Measurements from ENCODE around the gene CCN6.
"Not testable (repeated sequence)": the region's sequence is repeated elsewhere in the genome, so short reads cannot be mapped to it uniquely, and the experiment has no call there.

Gene CCN6

GRCh38 chr6:112051251-112051740 lies 2.6 kb upstream of the CCN6 start:
- DNase-seq (ENCODE audit: low read depth) = not testable (repeated sequence)

DNA sequence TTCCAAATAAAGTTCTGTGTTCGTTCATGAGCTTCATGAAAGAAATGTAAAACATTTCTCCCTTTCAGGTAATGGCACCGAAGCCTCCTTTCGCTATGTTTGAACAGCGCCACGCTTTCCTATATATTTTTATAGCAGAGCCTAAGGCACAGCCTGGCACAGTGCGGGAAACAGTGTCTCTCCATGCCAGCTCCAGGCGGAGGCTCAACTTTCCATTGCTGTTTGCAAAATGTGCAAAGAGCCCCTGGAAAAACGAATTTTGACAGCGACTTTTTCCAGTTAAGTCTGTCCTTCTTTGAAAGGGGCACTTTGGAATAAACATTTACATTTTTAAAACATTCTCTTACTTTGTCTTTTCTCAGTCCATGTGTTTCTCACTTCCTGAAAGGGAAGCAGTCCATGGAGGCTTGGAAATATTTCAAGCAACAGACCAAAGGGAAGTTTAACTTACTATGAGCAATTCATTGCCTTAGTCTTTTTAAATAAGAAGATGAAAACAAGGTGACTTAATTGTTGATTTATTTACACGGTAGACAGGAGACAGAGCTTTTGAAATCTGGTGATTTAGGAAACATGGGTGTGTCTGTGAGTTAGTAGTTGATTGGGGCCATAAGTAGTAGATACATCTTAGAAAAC lies 769 bp downstream of the CCN6 start:
- no peak for DNase-seq (ENCODE audit: low read depth)

GRCh38 chr6:112058243-112059032 lies 4.5 kb downstream of the CCN6 start:
- no peak for DNase-seq (ENCODE audit: low read depth)

DNA sequence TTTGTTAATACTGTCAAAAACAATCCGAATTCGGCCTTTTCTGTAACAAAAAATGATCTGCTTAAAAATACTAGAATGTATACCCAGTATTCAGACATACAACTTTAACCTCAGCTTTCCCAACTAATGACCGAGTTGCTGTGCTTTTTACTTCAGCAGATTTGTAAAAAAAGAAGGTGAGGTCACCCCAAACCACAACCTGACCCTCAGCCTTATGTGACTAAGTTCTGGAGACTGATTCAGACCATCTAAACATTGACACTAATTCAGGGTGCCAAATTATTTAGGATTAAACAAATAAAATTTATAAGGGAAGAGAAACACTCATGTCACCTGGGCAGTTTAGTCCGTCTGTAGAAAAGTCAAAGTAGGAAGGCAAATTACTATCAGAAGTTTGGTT lies 7.7 kb downstream of the CCN6 start:
- no peak for DNase-seq (ENCODE audit: low read depth)

DNA sequence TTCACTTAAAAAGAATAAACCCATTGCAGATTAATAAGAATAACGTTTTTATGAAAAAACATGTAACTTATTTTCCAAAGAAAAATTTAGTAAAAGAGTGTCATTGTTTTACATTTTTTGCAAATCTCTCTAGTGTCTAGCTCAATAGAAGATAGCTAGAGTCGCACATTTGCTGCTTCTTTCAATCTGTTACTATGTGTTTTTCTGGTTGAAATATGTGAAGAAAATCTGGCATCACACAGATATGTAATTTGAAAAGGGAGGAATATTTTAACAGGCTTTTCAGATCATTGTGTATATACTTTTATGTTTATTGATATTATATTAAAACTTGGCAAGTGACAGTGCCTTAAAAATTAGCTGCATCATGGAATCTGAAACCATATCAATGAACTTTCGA lies 9.1 kb downstream of the CCN6 start:
- DNase-seq (ENCODE audit: low read depth) = no peak

- DNase-seq (ENCODE audit: low read depth) = no peak
Measured at GRCh38 chr6:112065426-112065986, 11.6 kb downstream of the CCN6 start.

DNA sequence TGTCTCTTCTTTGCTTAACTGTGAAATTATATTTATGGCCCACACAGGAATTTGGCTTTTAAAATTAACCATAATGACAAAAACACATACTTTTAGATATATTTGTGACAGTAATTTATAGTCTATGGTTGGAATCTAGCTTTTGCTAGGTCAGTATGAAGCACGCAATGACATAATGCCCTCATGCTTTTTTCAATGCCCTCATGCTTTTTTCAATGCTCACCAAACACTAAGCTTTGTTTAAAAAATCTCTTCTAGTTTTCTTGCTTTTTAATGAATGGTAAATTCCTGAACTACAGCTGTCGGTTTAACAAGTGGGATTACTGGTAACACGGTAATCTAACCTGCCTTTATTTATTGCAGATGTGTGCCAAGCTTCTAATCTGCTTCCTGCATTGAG lies 12.7 kb downstream of the CCN6 start:
- no peak for DNase-seq (ENCODE audit: low read depth)

- DNase-seq (ENCODE audit: low read depth) = no peak
Measured at GRCh38 chr6:112081569-112081968, 27.7 kb downstream of the CCN6 start.

GRCh38 chr6:112085286-112086065 lies 31.6 kb downstream of the CCN6 start:
- no peak for DNase-seq (ENCODE audit: low read depth)

- DNase-seq (ENCODE audit: low read depth) = no peak
Measured at GRCh38 chr6:112086744-112087135, 32.8 kb downstream of the CCN6 start.

GRCh38 chr6:112087136-112087911 lies 33.4 kb downstream of the CCN6 start, which contains the start of the genes FAM229B and TUBE1:
Gene FAM229B, plus strand, starts transcription at chr6:112087591. Its CDS starts 11,693 bp downstream, at chr6:112099284.
Gene TUBE1, minus strand, starts transcription at chr6:112087482. Its CDS starts 48 bp downstream, at chr6:112087434.
- DNase-seq (ENCODE audit: low read depth) = peak; percentile 78

DNA sequence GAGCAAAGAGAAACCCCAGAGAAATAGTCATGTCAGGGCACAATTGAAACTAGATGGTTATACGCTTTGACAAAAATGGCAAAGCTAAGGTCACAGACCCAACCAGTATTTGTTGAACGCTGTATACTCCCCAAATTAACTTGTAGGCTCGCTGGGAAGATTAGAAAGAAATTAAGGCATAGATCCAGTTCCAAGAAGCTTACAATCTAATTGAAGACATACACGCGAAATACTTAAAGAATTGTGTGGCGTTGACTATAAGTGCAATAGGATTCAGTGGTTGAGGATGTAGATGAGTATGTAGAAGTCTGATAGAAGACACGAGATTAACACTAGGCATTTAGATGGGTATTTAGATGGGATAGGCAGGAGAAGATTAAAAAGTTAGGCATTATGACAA lies 34.0 kb downstream of the CCN6 start:
- no peak for DNase-seq (ENCODE audit: low read depth)

DNA sequence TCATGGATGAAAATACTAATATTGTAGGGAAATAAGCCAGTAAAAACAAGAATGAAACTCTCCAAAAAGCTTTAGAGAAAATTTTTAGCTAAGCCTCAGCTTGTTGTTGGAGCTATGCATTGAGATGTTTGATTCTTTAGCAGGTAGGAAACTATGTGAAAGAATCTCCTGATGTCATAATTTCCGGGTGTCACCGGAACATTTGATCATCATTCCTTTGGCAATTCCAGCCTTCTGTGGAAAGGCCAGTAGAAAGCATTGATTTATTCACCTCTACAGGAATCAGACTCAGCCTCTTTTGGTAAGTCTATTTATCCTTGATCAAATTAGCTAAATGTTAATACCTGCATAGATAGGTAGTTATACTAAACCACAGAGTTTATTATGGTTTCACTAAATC lies 43.0 kb downstream of the CCN6 start:
- DNase-seq (ENCODE audit: low read depth) = no peak

DNA sequence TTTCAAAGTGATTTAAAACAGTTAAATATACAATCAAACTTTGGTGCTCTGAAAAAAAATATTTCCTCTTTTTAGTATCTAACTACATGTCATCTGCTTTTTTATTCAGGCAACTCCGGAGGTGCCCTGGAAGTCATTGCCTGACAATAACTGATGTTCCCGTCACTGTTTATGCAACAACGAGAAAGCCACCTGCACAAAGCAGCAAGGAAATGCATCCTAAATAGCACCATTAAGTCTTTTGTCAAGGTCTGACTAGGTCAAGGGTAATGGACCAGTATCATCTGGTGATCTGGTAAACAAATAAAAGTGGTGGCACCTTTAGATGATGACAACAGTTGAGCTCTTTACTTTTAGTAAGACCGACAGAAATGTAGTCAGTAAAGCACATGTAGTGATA lies 46.7 kb downstream of the CCN6 start:
- DNase-seq (ENCODE audit: low read depth) = no peak

DNA sequence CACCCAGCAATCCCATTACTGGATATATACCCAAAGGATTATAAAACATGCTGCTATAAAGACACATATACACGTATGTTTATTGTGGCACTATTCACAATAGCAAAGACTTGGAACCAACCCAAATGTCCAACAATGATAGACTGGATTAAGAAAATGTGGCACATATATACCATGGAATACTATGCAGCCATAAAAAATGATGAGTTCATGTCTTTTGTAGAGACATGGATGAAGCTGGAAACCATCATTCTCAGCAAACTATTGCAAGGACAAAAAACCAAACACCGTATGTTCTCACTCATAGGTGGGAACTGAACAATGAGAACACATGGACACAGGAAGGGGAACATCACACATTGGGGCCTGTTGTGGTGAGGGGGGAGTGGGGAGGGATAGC lies 52.1 kb downstream of the CCN6 start:
- DNase-seq (ENCODE audit: low read depth) = not testable (repeated sequence)

- no peak for DNase-seq (ENCODE audit: low read depth)
Measured at GRCh38 chr6:112106562-112106961, 52.7 kb downstream of the CCN6 start.

DNA sequence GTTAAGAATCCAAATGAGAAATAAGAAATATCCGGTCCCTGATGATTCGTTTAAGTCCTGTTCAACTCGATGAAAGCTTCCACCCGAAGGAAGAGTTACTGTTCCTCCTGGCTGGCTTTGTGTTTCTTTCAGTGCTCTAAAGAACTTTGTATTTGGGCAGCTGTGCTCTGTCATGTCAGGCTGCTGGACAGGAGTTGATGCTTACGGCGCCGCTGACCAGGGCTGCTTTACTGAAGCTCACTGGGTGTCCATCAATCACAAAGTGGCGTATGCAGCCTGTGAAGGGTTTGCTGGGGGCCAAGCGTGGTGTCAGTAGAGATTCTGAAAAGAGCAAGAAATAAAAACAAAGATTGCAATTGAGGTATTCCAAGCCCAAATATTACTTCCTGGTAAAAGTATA lies 55.4 kb downstream of the CCN6 start:
- DNase-seq (ENCODE audit: low read depth) = no peak

- DNase-seq (ENCODE audit: low read depth) = no peak
Measured at GRCh38 chr6:112113431-112113830, 59.5 kb downstream of the CCN6 start.

DNA sequence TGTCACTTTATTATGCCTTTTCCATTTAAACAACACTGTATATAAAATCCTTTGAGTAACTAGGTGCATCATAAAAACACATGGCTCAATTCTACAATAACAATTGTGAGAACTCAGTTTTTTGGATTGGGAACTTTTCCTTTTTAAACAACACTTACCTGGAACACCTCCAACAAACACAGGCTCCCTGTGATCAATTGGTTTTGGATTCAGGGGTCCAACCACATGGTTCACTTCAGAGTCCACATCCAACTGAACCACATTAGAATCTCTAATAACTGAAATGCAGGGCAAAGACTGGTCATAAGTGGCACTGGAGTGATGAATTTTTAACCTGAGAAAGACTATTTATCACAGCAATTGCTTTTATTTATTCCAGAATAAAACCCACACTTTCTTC lies 60.0 kb downstream of the CCN6 start:
- no peak for DNase-seq (ENCODE audit: low read depth)

- DNase-seq (ENCODE audit: low read depth) = no peak
Measured at GRCh38 chr6:112114577-112115223, 60.8 kb downstream of the CCN6 start.

- no peak for DNase-seq (ENCODE audit: low read depth)
Measured at GRCh38 chr6:112116221-112116620, 62.3 kb downstream of the CCN6 start.

Measured in activated T-cell treated with anti-CD3 and anti-CD28 coated beads for 1 hour (primary cell).